Measurements from ENCODE around the gene GPR137.
"Not testable (repeated sequence)": the region's sequence is repeated elsewhere in the genome, so short reads cannot be mapped to it uniquely, and the experiment has no call there.

Gene GPR137

GRCh38 chr11:64323984-64324383 lies 38.3 kb downstream of the GPR137 start:
- DNase-seq: not testable (repeated sequence)

- no peak for DNase-seq
These were observed 39.2 kb downstream of the GPR137 start for GRCh38 chr11:64324692-64325469.

- DNase-seq: no peak
These were observed 41.7 kb downstream of the GPR137 start for GRCh38 chr11:64327375-64327774.

- DNase-seq: no peak
These were observed 42.3 kb downstream of the GPR137 start for GRCh38 chr11:64327993-64328392.

- no peak for DNase-seq
These were observed 45.2 kb downstream of the GPR137 start for GRCh38 chr11:64330888-64331287.

GRCh38 chr11:64331569-64332371 lies 46.1 kb downstream of the GPR137 start:
- DNase-seq: peak; percentile 78

DNA sequence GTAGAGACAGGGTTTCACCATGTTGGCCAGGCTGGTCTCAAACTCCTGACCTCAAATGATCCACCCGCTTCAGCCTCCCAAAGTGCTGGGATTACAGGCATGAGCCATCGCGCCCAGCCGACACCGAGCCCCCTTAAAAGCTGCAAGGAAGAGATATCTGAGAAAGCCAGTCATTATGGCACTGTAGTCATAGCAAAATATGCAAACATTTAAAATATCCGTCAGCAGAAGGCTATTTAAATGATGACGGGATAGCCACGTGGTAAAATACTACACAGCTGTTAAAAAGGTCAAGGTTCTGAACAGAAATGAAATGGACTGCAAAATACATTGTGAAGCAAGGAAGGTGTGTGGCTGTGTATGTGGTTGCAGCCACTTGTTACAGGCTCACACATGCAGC lies 47.9 kb downstream of the GPR137 start:
- DNase-seq: no peak

GRCh38 chr11:64334764-64335735 lies 49.4 kb downstream of the GPR137 start:
- peak; percentile 94 for DNase-seq

DNA sequence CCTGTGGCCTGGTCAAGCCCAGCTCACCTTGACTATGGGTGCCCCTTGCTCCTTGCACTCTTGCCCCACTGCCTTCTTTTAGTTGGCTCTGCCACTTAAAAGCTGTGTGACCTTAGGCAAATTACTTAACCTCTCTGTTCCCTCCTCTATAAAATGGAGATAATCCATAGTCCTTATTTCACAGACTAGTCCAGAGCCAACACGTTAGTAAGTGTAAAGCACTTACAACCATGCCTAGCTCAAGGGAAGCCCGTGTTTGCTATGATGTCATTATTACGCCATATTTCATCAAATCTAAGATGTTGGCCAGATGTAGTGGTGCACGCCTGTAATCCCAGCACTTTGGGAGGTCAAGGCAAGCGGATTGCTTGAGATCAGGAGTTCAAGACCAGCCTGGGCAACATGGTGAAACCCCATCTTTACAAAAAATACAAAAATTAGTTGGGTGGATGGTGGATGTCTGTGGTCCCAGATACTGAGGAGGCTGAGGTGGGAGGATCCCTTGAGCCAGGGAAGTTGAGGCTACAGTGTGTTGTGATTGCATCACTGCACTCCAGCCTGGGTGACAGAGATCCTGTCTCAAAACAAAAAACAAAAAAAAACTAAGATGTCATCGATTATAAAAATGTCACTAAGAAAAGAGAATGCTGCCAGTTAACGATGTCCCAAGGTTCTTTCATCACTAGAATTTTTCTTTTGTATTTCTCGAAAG lies 52.0 kb downstream of the GPR137 start:
- no peak for DNase-seq

DNA sequence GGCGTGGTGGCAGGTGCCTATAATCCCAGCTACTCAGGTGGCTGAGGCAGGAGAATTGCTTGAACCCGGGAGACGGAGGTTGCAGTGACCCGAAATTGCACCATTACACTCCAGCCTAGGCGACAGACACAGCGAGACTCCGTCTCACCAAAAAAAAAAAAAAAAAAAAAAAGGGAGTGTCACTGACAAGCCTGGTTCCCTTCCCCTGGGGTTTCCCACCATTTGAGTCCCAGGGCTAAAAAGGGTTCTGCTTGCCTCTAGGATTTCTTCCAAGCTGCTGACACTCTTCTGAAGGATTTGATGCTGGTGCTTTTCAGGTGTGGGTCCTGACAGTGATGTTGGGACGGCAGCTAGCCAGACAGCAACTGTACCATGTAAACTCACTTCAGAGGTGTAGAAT lies 53.1 kb downstream of the GPR137 start:
- DNase-seq: no peak
